Hepatocyte (in vitro differentiated cells): ENCODE results near the gene RBFOX1.

Source experiments
- CTCF ChIP-seq: fragments of 200-600 bp; sonication (generic); IDR thresholded peaks from 2 replicates; pipeline ENCODE4 v1.5.1; 2016; ENCODE audit warnings: antibody characterized with exemption, mild to moderate bottlenecking; ENCODE audit not compliant: poor library complexity
- EZH2phosphoT487 ChIP-seq: fragments of 200-600 bp; sonication (generic); IDR thresholded peaks from one replicate; pipeline ENCODE4 v1.6.1; 2018; ENCODE audit warnings: antibody characterized with exemption, mild to moderate bottlenecking, low read depth, moderate library complexity; ENCODE audit not compliant: unreplicated experiment, severe bottlenecking

DNA sequence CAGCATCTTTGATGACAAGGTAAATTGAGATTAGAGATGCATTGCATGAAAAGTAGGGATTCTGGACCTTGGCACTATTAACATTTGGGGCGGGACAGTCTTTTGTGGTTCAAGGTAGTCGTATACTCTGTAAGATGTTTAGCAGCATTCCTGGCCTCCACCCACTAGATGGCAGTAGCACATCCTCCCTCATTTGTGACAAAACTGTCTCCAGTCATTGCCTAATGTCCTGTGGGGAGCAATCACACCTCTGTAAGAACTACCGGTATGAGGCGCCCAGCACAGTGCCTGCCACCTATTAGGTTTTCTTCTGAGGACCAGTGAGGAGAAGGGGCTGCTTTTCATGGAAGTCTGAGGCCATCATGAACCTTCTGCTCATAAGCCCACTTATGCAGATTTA, 180.8 kb downstream of the RBFOX1 start:
- TF ChIP-seq CTCF (peak; percentile 30), EZH2phosphoT487 (no peak)
